GM23338 (cell line): Measurements from ENCODE around the gene ADAT1. TPM values are rescaled to one million over a fixed set of nuclear protein-coding genes. Genes with fewer than 3 reads are reported as not detected.

ENCODE experiments used
- ATAC-seq: fragments of 200-7000 bp; cut with Tn5 transposase; 3 replicates; pipeline ENCODE4 v1.9.1; 2020
- DNase-seq: peaks from one replicate; pipeline ENCODE4 v3.0.0-alpha.2; 2015; ENCODE audit warnings: low spot score
- H2AFZ ChIP-seq: fragments of 200-600 bp; sonication (generic); 2 replicates; pipeline ENCODE4 v1.8.0; 2016; ENCODE audit warnings: antibody characterized with exemption, mild to moderate bottlenecking, moderate library complexity
- H3F3A ChIP-seq: fragments of 200-600 bp; sonication (generic); replicated peaks from 2 replicates; pipeline ENCODE4 v1.8.0; 2017; ENCODE audit warnings: antibody characterized with exemption, mixed run types, low read depth
- H3K27ac ChIP-seq: fragments of 200-600 bp; sonication (generic); 2 replicates; pipeline ENCODE4 v1.6.1; 2016; ENCODE audit warnings: low read depth
- H3K27me3 ChIP-seq: fragments of 200-600 bp; sonication (generic); 2 replicates; pipeline ENCODE4 v1.8.0; 2016; ENCODE audit warnings: mild to moderate bottlenecking, mixed run types, moderate library complexity; ENCODE audit not compliant: insufficient read depth
- H3K36me3 ChIP-seq: fragments of 200-600 bp; sonication (generic); 2 replicates; pipeline ENCODE4 v1.8.0; 2016; ENCODE audit warnings: mild to moderate bottlenecking; ENCODE audit not compliant: insufficient read depth
- H3K4me1 ChIP-seq: fragments of 200-600 bp; sonication (generic); 2 replicates; pipeline ENCODE4 v1.8.0; 2016; ENCODE audit warnings: mild to moderate bottlenecking, moderate library complexity; ENCODE audit not compliant: insufficient read depth
- H3K4me2 ChIP-seq: fragments of 200-600 bp; sonication (generic); 2 replicates; pipeline ENCODE4 v1.7.1; 2017; ENCODE audit warnings: mixed run types
- H3K4me3 ChIP-seq: fragments of 200-600 bp; sonication (generic); 2 replicates; pipeline ENCODE4 v1.6.1; 2016; ENCODE audit warnings: mixed run types
- H3K79me2 ChIP-seq: fragments of 200-600 bp; sonication (generic); replicated peaks from 2 replicates; pipeline ENCODE4 v1.8.0; 2017; ENCODE audit warnings: mild to moderate bottlenecking; ENCODE audit not compliant: insufficient read depth
- H3K9me2 ChIP-seq: fragments of 200-600 bp; sonication (generic); 2 replicates; pipeline ENCODE4 v1.8.0; 2017; ENCODE audit not compliant: insufficient read depth
- H4K20me1 ChIP-seq: fragments of 200-600 bp; sonication (generic); replicated peaks from 2 replicates; pipeline ENCODE4 v1.8.0; 2017; ENCODE audit warnings: mild to moderate bottlenecking; ENCODE audit not compliant: insufficient read depth
- H3K27ac Mint-ChIP-seq: 2 replicates; pipeline ENCODE4 v1.8.0; 2020; ENCODE audit warnings: inconsistent platforms, mild to moderate bottlenecking, moderate library complexity, mixed read lengths
- H3K27me3 Mint-ChIP-seq: 3 replicates; pipeline ENCODE4 v1.8.0; 2022; ENCODE audit warnings: low read depth, mild to moderate bottlenecking, moderate library complexity, mixed read lengths, inconsistent platforms; ENCODE audit not compliant: insufficient read depth, poor library complexity
- H3K36me3 Mint-ChIP-seq: 3 replicates; pipeline ENCODE4 v1.8.0; 2021; ENCODE audit warnings: low read depth, mild to moderate bottlenecking, inconsistent platforms, moderate library complexity, mixed read lengths
- H3K4me1 Mint-ChIP-seq: 3 replicates; pipeline ENCODE4 v1.8.0; 2020; ENCODE audit warnings: mild to moderate bottlenecking, inconsistent platforms, mixed read lengths
- H3K4me3 Mint-ChIP-seq: 3 replicates; pipeline ENCODE4 v1.8.0; 2021; ENCODE audit warnings: moderate library complexity, mild to moderate bottlenecking, inconsistent platforms, mixed read lengths
- H3K9me3 Mint-ChIP-seq: 3 replicates; pipeline ENCODE4 v1.8.0; 2020; ENCODE audit warnings: moderate library complexity, mild to moderate bottlenecking, inconsistent platforms, mixed read lengths
- EZH2 ChIP-seq: fragments of 200-600 bp; sonication (generic); IDR thresholded peaks from one replicate; pipeline ENCODE4 v1.8.0; 2017; ENCODE audit warnings: antibody characterized with exemption, mild to moderate bottlenecking, low read depth; ENCODE audit not compliant: unreplicated experiment
- EZH2phosphoT487 ChIP-seq: fragments of 200-600 bp; sonication (generic); IDR thresholded peaks from one replicate; pipeline ENCODE4 v1.8.1; 2018; ENCODE audit warnings: antibody characterized with exemption; ENCODE audit not compliant: unreplicated experiment
- NANOG ChIP-seq: IDR thresholded peaks from 2 replicates; pipeline ENCODE4 v1.6.1; 2016; ENCODE audit warnings: antibody characterized with exemption, borderline replicate concordance
- POLR2AphosphoS5 ChIP-seq: IDR thresholded peaks from 2 replicates; pipeline ENCODE4 v1.6.1; 2016; ENCODE audit warnings: antibody characterized with exemption, low read depth
- ZNF114 ChIP-seq: fragments of 250-450 bp; sonication (Bioruptor Pico); IDR thresholded peaks from 2 replicates; pipeline ENCODE4 v1.5.0; 2020; ENCODE audit warnings: mild to moderate bottlenecking, moderate library complexity
- ZNF462 ChIP-seq: fragments of 250-450 bp; sonication (Bioruptor Pico); IDR thresholded peaks from 2 replicates; pipeline ENCODE4 v1.5.0; 2020; ENCODE audit warnings: mild to moderate bottlenecking, moderate library complexity
- polyA plus RNA-seq: library from polyadenylated mRNA; unstranded; fragments of >200 nt; fragmentation: Nextera tagmentation; extraction: Ambion mirVana; gene quantifications from 2 replicates; pipeline ENCODE4 v1.2.1, GENCODE V29; 2016
- total RNA-seq: library from RNA; depleted of rRNA; stranded (reverse); fragments of >200 nt; shearing (Covaris generic); gene quantifications from 2 replicates; pipeline ENCODE4 v1.2.3, GENCODE V29; 2014
- TF ChIP-seq, protein P1 (sequence below), 2 experiments: fragments of 200-600 bp in 1 of 2; sonication (generic) in 1 of 2; conservative IDR thresholded peaks; 2 replicates each; pipeline versions ENCODE4 v1.5.1 to v1.6.1; 2016 to 2017; ENCODE audit warnings: antibody characterized with exemption in 2 of 2, low read depth in 2 of 2, mild to moderate bottlenecking in 2 of 2, moderate library complexity in 1 of 2
- TF ChIP-seq, protein P2 (sequence below): IDR thresholded peaks from one replicate; pipeline ENCODE4 v1.6.1; 2018; ENCODE audit warnings: antibody characterized with exemption; ENCODE audit not compliant: unreplicated experiment
- TF ChIP-seq, protein P3 (sequence below): IDR thresholded peaks from 2 replicates; pipeline ENCODE4 v1.6.1; 2016; ENCODE audit warnings: antibody characterized with exemption

Gene ADAT1
- total and polyA plus RNA-seq, 2 experiments from 2014 or later = 17.4 to 53.6 TPM

DNA sequence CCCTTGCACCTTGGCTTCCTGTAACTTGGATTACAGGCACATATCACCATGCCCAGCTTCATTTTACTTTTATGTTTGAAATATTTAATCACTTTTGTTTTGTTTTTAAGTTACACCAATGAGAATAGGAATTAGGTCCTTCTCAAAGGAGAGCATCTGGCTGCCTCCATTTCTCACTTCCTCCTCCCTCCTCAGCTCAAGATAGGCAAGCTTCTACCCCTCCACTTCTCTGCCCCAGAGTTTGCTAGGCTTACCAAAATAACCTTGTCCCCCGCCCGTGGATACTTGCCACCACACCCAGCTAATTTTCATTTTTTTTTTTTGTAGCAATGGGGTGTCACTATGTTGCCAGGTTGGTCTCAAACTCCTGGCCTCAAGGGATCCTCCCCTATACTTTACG is 39.0 kb downstream of the ADAT1 start (continued):
- TF ChIP-seq, protein P1, sequence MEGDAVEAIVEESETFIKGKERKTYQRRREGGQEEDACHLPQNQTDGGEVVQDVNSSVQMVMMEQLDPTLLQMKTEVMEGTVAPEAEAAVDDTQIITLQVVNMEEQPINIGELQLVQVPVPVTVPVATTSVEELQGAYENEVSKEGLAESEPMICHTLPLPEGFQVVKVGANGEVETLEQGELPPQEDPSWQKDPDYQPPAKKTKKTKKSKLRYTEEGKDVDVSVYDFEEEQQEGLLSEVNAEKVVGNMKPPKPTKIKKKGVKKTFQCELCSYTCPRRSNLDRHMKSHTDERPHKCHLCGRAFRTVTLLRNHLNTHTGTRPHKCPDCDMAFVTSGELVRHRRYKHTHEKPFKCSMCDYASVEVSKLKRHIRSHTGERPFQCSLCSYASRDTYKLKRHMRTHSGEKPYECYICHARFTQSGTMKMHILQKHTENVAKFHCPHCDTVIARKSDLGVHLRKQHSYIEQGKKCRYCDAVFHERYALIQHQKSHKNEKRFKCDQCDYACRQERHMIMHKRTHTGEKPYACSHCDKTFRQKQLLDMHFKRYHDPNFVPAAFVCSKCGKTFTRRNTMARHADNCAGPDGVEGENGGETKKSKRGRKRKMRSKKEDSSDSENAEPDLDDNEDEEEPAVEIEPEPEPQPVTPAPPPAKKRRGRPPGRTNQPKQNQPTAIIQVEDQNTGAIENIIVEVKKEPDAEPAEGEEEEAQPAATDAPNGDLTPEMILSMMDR (conservative IDR thresholded peaks at IDR 0.05; ENCODE audit: low read depth in 2 of 2) = no peak
- TF ChIP-seq ZNF114 (no peak), POLR2AphosphoS5 (no peak), NANOG (no peak), EZH2phosphoT487 (no peak)
- TF ChIP-seq, protein P2, sequence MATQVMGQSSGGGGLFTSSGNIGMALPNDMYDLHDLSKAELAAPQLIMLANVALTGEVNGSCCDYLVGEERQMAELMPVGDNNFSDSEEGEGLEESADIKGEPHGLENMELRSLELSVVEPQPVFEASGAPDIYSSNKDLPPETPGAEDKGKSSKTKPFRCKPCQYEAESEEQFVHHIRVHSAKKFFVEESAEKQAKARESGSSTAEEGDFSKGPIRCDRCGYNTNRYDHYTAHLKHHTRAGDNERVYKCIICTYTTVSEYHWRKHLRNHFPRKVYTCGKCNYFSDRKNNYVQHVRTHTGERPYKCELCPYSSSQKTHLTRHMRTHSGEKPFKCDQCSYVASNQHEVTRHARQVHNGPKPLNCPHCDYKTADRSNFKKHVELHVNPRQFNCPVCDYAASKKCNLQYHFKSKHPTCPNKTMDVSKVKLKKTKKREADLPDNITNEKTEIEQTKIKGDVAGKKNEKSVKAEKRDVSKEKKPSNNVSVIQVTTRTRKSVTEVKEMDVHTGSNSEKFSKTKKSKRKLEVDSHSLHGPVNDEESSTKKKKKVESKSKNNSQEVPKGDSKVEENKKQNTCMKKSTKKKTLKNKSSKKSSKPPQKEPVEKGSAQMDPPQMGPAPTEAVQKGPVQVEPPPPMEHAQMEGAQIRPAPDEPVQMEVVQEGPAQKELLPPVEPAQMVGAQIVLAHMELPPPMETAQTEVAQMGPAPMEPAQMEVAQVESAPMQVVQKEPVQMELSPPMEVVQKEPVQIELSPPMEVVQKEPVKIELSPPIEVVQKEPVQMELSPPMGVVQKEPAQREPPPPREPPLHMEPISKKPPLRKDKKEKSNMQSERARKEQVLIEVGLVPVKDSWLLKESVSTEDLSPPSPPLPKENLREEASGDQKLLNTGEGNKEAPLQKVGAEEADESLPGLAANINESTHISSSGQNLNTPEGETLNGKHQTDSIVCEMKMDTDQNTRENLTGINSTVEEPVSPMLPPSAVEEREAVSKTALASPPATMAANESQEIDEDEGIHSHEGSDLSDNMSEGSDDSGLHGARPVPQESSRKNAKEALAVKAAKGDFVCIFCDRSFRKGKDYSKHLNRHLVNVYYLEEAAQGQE = no peak

- DNase-seq (no peak), ATAC-seq (no peak)
- Mint-ChIP-seq H3K27ac (no peak overlapping the region), H3K4me3 (no peak overlapping the region), H3K27me3 (no peaks in the 10 kb centered on the region), H3K4me1 (peaks cover 16% of the 10 kb centered on the region), H3K36me3 (peaks cover 40% of the 10 kb centered on the region), H3K9me3 (no peaks in the 10 kb centered on the region)
- no peaks in the 10 kb centered on the region for H3K9me2 ChIP-seq
- no peak overlapping the region for H3K4me2 ChIP-seq
- no peak overlapping the region for H3K4me3 ChIP-seq
- H3K79me2 ChIP-seq = no peaks in the 10 kb centered on the region; the same call in 1 of the 2 replicates
- no peak overlapping the region for H2AFZ ChIP-seq
- no peak overlapping the region; the same call in 1 of the 2 replicates for H3K27ac ChIP-seq
- H3F3A ChIP-seq = 0 out of 2 replicates have a peak, but pooled peaks cover 8% of the 10 kb centered on the region
- H3K4me1 ChIP-seq = peaks cover 18% of the 10 kb centered on the region
- peaks cover 22% of the 10 kb centered on the region for H3K36me3 ChIP-seq
- no peaks in the 10 kb centered on the region for H3K27me3 ChIP-seq
- H4K20me1 ChIP-seq = peaks cover 17% of the 10 kb centered on the region
- TF ChIP-seq, protein P3, sequence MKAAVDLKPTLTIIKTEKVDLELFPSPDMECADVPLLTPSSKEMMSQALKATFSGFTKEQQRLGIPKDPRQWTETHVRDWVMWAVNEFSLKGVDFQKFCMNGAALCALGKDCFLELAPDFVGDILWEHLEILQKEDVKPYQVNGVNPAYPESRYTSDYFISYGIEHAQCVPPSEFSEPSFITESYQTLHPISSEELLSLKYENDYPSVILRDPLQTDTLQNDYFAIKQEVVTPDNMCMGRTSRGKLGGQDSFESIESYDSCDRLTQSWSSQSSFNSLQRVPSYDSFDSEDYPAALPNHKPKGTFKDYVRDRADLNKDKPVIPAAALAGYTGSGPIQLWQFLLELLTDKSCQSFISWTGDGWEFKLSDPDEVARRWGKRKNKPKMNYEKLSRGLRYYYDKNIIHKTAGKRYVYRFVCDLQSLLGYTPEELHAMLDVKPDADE = no peak
- TF ChIP-seq, protein P1 (conservative IDR thresholded peaks at IDR 0.05; ENCODE audit: low read depth in 2 of 2) = no peak
- TF ChIP-seq EZH2phosphoT487 (no peak), ZNF462 (no peak), POLR2AphosphoS5 (no peak), EZH2 (no peak)
These were observed 43.7 kb downstream of the ADAT1 start for GRCh38 chr16:75579281-75579834.
